NOMO-1 treated with DMSO at 0.1 percent for 48 hours (cell line): ENCODE results near the gene C3.

Experiments used
- DNase-seq: peaks from one replicate; lab custom pipeline; 2025; ENCODE audit not compliant: unreplicated experiment; lab: John Stamatoyannopoulos, UW

Gene C3

DNA sequence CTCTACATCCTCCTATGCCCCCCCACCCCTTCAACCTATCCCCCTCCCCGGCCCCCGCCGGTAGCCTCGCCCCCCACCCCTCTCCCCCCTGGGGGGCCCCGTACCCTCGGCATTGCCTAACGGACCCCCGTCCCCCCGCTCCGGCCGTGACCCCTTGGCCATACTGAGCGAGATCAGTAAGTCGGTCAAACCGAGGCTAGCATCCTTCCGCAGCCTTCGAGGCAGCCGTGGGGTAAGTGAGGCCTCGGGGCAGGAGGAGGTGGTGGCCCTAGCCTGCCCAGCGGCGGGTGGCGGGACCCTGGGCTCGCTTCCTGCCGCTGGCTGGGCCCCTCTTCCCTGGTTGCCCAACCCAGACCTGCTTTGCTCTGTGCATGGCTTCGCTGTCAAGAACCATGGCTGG, 25.5 kb upstream of the C3 start:
- no peak for DNase-seq

GRCh38 chr19:6744381-6745301, 24.2 kb upstream of the C3 start:
- DNase-seq = no peak

DNA sequence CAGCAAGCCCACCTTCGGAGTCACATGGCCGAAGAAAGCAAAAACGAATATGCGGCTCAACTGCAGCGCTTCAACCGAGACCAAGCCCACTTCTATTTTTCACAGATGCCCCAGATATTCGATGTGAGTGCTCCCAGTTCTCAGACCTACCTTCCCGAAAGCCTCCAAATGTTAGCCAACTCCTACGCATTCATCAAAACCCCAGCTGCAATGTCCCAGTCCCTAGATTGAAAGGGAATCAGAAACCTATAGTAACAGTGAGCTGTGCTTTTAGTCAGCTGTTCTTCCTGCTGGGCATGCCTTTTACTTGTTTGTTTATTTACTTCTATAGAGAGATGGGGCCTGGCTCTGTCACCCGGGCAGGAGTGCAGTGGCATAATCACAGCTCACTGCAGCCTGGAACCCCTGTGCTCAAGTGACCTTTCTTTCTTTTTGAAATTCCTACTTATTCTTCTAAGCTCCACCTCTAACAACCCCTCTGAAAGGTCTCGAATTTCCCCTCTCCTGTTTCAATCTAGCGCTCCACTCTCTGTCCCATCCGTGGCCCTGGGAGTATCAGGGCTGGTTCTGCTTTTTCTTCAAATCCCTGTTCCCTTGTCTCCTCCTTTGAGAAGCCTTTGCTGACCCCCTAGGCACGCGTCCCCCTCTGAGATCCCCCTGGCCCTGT, 23.4 kb upstream of the C3 start:
- no peak for DNase-seq

DNA sequence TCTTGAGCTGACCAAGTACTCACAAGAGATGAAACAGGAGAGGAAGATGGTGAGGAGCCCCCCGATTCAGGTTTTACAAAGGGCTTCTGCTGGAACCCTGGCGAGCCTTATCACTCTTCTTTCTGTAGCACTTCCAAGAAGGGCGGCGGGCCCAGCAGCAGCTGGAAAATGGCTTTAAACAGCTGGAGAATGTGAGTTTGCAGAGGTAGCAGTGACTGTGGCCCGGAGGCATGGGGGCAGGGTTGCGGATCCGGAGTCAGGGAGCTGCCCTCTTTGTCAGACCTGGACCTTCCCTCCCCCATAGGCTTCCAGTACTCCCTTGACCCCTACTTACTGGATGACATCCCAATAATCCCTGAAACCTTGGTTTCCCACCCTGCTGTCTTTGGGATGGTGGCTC, 22.6 kb upstream of the C3 start:
- no peak for DNase-seq

DNA sequence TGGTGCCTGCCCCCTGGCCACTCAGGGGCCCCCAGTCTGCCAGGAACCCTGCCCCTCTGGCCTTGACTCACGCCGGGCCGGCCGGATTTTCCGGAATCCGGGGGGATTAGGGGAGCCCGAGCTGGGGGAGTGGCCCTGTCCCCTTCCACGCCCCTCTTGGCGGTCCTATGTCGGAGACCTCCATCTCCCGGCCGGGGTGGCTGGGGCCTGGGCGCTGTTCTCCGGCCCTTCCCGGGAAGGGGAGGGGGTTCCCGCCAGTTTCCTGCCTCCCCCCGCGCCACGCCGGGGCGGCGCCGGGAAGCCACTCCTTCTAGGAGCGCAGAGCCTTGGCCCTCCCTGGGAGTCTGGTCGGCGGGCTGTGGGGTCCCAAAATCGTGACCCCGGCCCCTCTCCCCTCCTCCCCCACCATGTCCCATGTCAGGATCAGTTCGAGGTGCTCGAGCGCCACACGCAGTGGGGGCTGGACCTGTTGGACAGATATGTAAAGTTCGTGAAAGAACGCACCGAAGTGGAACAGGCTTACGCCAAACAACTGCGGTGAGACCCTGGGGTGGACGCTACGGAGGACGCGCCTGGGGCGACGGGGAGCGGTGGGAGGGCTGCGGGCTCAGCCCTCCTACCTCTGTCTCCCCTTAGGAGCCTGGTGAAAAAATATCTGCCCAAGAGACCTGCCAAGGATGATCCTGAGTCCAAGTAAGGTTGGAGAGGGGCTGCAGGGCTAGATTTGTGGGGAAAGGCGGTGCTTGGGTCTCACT, 20.3 kb upstream of the C3 start:
- no peak for DNase-seq

- DNase-seq = no peak
Observed at GRCh38 chr19:6739883-6740588, 19.6 kb upstream of the C3 start.

GRCh38 chr19:6739390-6739882, 19.0 kb upstream of the C3 start, which contains the start of gene TRIP10:
Gene TRIP10, plus strand, starts transcription at chr19:6739680. Its CDS starts 82 bp downstream, at chr19:6739762.
- DNase-seq = peak; percentile 70

GRCh38 chr19:6738787-6739389, 18.4 kb upstream of the C3 start:
- no peak for DNase-seq

GRCh38 chr19:6737873-6738786, 17.7 kb upstream of the C3 start:
- DNase-seq = peak; percentile 86

GRCh38 chr19:6737284-6737872, 16.9 kb upstream of the C3 start, which contains the start of gene GPR108:
Gene GPR108, minus strand, starts transcription at chr19:6737580. Its CDS starts 4 bp downstream, at chr19:6737576.
- peak; percentile 100 for DNase-seq

DNA sequence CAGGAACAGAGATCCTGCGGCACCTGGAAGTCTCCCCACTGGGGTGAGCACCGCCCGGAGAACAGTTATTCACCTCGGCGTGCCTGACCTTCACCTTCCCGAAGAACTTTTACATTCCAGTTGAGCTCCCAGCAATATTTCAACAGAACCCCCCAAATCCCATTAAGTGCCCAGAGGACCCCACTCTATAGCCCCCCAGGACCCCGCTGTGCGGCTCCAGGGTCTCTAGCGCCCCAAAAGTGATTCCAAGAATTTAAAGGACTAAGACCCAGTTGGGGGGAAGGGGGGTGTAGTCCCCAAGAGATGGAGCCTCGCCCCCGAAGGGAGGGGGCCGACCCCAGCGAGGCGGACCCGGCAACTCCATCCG, 16.4 kb upstream of the C3 start:
- no peak for DNase-seq

- DNase-seq = peak; percentile 90
Observed at GRCh38 chr19:6736169-6736916, 15.9 kb upstream of the C3 start.

GRCh38 chr19:6735181-6735911, 14.9 kb upstream of the C3 start:
- no peak for DNase-seq

GRCh38 chr19:6734096-6734696, 13.7 kb upstream of the C3 start:
- DNase-seq = no peak

- DNase-seq = no peak
Observed at GRCh38 chr19:6733338-6734095, 13.1 kb upstream of the C3 start.

- no peak for DNase-seq
Observed at GRCh38 chr19:6732803-6733337, 12.4 kb upstream of the C3 start.
